Measurements from ENCODE around the gene GBP4. TPM values are rescaled to one million over a fixed set of nuclear protein-coding genes. Genes with fewer than 3 reads are reported as not detected.

The GBP4 gene
- 0.02 to 0.05 TPM (median 0.02 TPM) in 3 of 5 replicates, not detected in the others for total RNA-seq (2022; extraction: Qiagen RNA extraction; ENCODE audit: low read depth)

DNA sequence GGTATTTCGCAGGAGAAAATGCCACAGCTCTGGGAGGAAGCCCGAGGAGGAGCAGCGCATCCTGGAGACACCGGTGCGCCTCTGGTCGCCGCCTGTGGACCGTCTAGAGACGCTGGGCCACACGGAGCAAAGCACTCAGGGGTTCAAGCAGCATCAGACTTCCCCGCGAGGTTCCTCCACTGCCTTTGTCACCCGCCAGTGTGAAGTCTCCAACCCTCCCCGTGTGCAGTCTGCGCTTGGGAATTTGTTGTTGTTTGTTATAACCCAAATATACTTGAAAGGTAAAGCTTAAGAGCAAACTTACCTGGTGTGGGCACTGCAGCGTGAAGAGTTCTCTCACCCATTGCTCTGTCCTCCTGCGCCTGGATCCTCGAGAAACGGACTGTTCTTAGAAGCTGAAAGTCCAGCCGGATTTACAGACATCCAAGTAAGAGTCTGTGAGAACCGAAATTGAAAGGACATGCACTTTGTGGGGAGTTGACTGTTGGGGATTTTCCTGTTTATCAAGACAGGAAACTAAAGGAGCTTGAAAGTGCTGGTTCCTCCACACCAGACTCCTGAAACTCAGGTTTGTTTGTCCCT lies at the start of gene GBP4:
TSS of gene GBP4 (minus strand) at position 452 of the 582 bp plus-strand sequence. CDS start at position 344, 108 bp downstream.

DNA sequence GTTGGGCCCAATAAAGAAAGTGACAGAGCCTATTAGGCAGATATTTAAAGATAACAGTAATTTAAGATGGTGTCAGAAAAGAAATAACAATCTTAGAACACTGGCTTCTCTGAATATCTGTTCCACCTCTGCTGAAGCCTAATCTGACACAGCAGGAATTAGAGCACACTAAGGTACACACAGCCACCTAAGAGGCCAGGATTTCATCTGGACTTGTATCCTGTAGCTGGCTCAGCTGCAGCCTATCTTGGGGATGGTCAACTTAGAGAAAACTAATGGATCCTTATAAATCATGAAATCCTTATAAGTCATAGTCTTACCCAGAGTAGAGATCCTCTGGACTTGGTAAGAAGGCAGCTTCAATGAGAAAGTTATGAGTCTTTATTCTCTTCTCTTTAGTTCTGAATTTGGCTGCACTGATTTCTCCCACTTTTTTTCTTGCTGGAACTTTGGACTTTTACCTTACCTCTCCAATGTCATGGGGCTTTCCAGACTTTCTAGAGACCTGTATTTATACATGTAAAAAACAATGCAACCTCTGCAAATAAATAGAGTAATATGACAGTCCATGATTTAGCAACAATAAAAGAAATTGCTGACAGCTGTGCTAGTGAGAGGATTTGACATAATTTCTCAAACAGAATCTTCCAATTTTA lies 23.0 kb downstream of the GBP4 start, which contains the start of gene GBP7:
TSS of gene GBP7 (minus strand) at position 403 of the 656 bp plus-strand sequence. CDS start 4,068 bp downstream, outside the sequence.

Other genes starting within 250 kb of the GBP4 start
- gene KYAT3, start 206.3 kb downstream of the GBP4 start, total RNA-seq (2022; extraction: Qiagen RNA extraction; ENCODE audit: low read depth): 6.7 to 8.6 TPM (median 7.5 TPM) in 5 replicates
- 2.2 to 3.3 TPM (median 2.7 TPM) in 5 replicates for gene RBMXL1, start 206.3 kb downstream of the GBP4 start, total RNA-seq (2022; extraction: Qiagen RNA extraction; ENCODE audit: low read depth)
- 1.2 to 2.1 TPM (median 1.6 TPM) in 5 replicates for gene GBP3, start 176.1 kb downstream of the GBP4 start, total RNA-seq (2022; extraction: Qiagen RNA extraction; ENCODE audit: low read depth)
- 0.07 to 0.16 TPM (median 0.10 TPM) in 4 of 5 replicates, not detected in the other for gene GBP1, start 133.7 kb downstream of the GBP4 start, total RNA-seq (2022; extraction: Qiagen RNA extraction; ENCODE audit: low read depth)
- 0.61 to 1.1 TPM (median 1.0 TPM) in 5 replicates for gene GBP2, start 72.8 kb downstream of the GBP4 start, total RNA-seq (2022; extraction: Qiagen RNA extraction; ENCODE audit: low read depth)
- gene GBP7, start 22.9 kb downstream of the GBP4 start, total RNA-seq (2022; extraction: Qiagen RNA extraction; ENCODE audit: low read depth): not detected in 5 replicates
- gene GBP5, start 73.9 kb upstream of the GBP4 start, total RNA-seq (2022; extraction: Qiagen RNA extraction; ENCODE audit: low read depth): 0.02 to 0.10 TPM (median 0.03 TPM) in 3 of 5 replicates, not detected in the others
- not detected in 5 replicates for gene GBP6, start 165.1 kb upstream of the GBP4 start, total RNA-seq (2022; extraction: Qiagen RNA extraction; ENCODE audit: low read depth)

All from A549 treated with DMSO at 1 μM for 4 hours (cell line).